Adipose tissue (tissue), 3 donors: ENCODE measurements around the gene OPCML. TPM values are rescaled to one million over a fixed set of nuclear protein-coding genes. Genes with fewer than 3 reads are reported as not detected.

Experiments used
- H3K27ac ChIP-seq: one replicate; pipeline ENCODE4 v1.5.1; 2013; ENCODE audit warnings: low read depth, low read length
- WGBS, 3 donors: extraction: QIAGEN DNeasy Blood & Tissue Kit; methylation state at CpG; one replicate each; pipeline ENCODE4 v1.1.7; 2013; 5-methylcytosine and 5-hydroxymethylcytosine counted together
- polyA plus RNA-seq, 3 donors: library from polyadenylated mRNA; stranded (reverse); fragments of 200-250 nt; gene quantifications; one replicate each; pipeline ENCODE4 v1.2.3, GENCODE V29; 2013
- donor health status: healthy with polysubstance abuse.
- donor health status: Bipolar disorder and iron deficiency.
- donor health status: healthy.

Gene OPCML
- polyA plus RNA-seq, 3 donors = 0.01 to 0.04 TPM; not detected in 1

DNA sequence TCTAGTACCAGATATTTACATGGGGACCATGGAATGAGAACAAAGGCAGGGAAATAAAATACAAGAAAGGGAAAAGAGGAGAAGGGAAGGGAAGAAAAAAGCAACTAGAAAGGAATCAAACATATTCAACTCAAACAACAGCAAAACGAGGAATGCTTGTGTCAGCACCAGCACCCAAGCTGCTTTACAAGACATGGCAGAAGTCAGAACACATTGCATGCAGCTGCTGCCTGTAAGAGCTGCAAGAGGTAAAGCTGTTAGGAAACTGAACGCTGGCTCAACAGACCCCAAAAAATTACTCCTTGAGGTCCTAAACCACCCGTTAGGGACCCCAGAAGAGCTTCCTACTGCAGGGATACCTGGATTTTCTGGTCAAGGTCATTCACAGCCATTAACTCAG, 296.9 kb downstream of the OPCML start:
- 38 to 65% (median 59%) methylated on average over 3 of the region's 3 CpGs for WGBS, 3 donors
- no peak overlapping the region for H3K27ac ChIP-seq

DNA sequence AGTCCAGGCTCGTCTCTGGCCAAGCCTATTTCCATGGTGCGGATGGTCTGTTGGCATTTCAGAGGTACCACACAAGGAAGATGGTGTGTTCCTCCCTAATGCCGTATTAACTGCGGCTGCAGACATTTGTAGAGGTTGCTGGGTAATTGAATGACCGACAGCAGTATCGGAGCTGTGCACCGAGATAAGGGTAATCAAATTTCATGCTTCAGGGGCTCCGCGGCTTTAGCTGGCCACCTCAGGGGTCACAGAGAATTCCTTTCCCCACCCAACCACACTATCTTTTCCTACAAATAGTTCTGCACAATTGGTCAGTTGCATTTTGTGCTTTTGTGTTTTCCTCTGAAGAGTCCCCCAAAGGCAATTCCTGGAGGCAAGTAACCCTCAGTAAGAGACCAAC, 297.4 kb downstream of the OPCML start:
- WGBS, 3 donors = 37 to 64% (median 50%) methylated on average over 9 of the region's 9 CpGs
- no peak overlapping the region for H3K27ac ChIP-seq

DNA sequence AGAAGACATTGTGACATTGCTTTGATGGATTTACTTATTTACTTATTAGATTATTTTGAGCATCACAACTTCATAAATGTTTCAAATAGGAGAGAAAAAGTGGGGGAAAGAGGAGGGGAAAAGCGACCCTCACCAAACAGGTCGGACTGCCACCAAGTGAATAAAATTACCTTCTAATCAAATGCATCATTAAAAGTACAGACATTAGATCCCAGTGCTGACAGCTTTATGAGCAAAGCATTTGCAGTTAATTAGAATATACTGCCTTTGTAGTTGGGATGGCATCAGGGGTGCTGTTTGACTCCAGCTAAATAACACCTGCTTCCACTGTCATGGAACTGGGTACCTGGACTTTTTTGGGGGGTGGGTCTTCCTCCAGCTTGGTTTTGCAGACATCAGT, 299.6 kb downstream of the OPCML start:
- WGBS, 3 donors = 58 to 83% (median 61%) methylated on average over 2 of the region's 2 CpGs
- H3K27ac ChIP-seq = no peak overlapping the region

DNA sequence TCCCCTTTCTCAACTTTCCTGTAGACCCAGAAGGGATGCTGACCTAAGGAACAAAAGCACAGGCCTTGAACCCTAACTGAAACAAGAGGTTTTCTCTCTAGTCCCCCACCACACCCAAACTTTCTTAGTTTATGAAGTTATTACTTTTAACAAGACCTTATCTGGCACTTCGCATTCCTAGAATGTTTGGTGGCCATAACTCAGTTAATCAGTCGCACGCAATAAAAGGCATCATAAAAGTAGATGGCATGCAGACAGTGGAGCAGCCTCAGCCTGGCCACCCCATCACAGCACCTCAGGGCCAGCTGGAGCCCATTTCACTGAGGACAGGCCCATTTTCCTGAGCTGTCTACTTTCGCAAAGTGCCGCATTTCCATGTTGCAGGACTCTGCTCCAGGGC, 301.9 kb downstream of the OPCML start:
- 75 to 82% (median 80%) methylated on average over 5 of the region's 5 CpGs for WGBS, 3 donors

DNA sequence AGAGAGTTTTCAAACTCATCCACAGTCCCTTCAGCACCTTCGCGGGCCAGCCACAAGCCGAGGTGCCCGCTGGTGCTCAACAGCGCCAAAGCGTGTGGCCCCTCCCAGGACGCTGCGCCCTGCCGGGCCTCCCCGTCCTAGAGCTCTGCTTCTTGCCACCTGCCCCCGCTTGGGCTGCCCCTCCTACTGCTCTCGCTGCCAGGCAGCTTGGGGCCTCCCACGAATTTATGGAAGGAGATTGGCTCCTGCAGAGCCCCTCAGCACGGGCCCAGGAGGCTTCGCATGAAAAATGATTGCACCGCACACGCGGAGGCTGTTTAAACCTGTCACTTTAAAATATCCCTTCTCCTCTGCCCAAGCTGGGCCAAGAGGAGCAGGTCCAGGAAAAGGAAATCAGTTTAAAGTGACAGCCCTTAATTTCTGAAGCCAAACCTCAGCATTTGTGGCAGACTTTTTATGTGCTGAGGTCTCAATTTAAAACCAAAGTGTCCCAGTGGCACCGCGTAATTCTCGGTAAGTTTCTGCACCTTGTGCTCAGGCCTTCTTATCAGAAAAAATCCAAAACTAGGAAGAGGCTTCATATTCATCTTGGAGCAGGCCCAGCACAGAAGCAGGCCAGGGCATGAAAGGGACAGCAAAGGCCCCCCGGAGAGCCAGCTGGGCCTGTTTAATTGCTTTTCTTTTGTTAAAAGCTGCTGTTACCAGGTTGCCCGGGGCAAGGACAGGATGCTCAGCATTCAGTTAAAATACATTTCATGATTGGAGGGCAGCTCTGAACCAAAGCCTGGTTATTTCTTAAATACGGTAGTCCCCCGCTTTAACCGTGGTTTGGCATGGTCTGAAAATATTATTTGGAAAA, 303.6 kb downstream of the OPCML start:
- no peak overlapping the region for H3K27ac ChIP-seq
- WGBS, 3 donors = 13 to 16% (median 15%) methylated on average over 26 of the region's 26 CpGs

More for the DNA sequence above, 301.9 kb downstream of the OPCML start:
- no peak overlapping the region for H3K27ac ChIP-seq

DNA sequence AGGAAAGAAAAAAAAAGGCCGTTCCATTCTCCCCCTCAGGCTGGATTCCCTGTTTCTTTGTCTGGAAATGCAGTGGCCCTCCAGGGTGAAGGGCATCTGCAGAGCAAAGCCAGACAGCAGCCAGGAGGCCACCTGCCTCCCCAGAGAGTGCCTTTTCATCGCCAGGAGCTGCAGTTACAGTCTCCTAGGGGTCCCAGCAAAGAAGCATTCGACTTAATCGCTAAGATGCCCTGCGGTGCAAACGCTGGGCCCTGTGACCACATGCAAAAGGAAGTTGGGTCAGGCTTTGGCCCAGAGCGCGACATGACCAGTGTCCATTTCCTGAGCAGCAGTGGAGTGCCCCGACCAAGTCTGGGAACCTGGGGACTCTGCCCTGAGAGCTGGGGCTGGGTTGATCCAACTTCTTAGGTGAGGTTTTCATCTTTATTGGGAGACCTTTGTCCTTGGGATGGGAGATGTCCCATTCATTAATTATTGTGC, 304.6 kb downstream of the OPCML start:
- 56 to 63% (median 59%) methylated on average over 9 of the region's 9 CpGs for WGBS, 3 donors
- no peak overlapping the region for H3K27ac ChIP-seq

DNA sequence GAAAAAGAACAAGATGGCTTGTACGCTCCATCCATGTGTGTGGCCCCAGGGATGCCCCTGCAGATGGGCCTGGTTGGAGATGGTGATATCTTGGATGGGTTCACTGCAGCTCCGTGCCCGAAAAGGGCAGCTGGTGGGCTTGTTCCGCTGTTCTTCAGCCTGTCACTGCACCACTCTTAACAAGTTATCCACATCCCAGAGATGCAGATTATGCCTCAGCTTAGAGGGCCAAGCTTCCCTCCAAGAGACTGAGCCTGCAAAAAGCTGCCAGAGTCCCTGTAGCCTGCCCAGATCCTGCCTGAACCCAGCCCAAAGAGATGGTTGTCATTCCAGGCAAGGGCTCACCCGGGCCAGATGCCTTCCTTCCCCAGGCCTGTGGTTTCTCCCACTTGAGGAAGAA, 308.0 kb downstream of the OPCML start:
- 82 to 86% (median 86%) methylated on average over 5 of the region's 5 CpGs for WGBS, 3 donors
- H3K27ac ChIP-seq = no peak overlapping the region

DNA sequence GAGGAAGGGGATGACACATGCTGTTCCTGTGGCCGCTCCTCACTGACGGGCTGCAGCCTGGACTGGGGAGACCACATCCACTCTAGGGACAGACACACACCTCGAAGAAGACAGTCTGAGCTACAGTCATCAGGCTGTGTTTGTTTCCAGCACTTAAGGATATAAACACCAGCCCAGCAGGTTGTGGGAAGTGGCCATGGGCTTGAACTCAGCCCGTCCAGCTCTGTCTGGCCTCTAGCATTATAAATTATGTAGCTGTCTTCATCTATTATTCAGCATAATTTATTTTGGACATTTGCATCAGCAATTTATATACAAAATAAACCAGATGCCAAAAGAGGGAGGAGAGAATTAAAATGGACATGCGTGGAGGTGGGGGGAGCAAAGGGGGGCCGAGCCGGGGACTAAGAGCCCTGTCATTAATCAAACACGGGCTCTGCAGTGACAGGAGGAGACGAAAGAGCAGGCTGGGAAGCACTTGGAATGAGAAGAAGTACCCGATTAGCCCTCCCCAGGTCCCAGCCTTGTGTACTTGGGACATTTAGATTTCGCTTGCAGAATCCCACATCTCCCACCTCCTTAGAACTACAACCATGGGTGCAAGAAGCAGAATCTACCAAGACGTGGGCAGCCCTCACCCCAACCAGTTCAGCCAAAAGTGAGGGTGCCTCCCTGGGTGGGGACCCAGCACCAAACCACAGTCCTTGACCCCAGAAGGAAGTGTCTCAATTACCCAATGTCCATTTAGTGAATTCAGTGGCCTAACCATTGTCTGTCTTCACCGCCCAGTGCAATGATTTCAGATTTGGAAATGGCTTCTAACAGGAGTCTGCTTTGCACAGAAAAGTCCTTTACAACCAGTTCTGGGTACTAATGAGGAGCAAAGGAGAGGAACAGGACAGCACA, 309.6 kb downstream of the OPCML start:
- WGBS, 3 donors = 35 to 44% (median 44%) methylated on average over 13 of the region's 13 CpGs
- no peak overlapping the region for H3K27ac ChIP-seq

DNA sequence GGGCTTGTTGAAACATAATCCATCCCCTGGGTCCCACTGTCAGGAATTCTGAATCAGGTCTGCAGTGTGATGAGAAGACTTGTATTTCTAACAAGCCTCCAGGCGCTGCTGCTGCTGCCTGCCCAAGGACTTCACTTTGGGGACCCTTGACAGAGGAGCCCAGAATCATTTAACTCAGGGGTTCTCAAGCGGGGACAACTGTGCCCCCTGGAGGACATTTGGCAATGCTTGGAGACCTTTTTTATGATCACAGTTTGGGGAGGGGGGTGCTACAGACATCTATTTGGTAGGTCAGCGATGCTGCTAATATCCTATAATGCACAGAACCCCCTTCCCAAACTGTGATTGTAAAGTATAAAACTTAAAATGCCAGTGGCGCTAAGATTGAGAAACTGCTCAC, 312.8 kb downstream of the OPCML start:
- 72 to 87% (median 81%) methylated on average over 4 of the region's 4 CpGs for WGBS, 3 donors

DNA sequence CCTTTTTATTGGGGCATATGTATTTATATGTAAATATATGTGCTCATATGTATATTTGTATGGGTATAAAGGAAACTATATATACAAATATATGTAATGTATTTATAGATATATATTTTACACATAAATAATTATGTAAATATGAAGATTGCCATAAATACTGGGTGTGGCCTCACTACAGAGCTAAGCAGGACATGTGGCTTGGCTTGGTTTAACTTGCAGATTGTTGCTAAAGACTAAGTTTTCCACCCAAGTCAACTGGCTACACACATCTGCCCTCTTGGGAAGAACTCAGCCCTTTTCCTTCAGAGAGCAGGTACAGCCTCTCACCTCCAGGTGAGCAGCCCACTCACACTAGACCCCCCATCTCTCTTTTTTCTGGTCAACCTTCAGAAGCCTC, 315.5 kb downstream of the OPCML start:
- no peak overlapping the region for H3K27ac ChIP-seq

More for the DNA sequence above, 312.8 kb downstream of the OPCML start:
- H3K27ac ChIP-seq = no peak overlapping the region

DNA sequence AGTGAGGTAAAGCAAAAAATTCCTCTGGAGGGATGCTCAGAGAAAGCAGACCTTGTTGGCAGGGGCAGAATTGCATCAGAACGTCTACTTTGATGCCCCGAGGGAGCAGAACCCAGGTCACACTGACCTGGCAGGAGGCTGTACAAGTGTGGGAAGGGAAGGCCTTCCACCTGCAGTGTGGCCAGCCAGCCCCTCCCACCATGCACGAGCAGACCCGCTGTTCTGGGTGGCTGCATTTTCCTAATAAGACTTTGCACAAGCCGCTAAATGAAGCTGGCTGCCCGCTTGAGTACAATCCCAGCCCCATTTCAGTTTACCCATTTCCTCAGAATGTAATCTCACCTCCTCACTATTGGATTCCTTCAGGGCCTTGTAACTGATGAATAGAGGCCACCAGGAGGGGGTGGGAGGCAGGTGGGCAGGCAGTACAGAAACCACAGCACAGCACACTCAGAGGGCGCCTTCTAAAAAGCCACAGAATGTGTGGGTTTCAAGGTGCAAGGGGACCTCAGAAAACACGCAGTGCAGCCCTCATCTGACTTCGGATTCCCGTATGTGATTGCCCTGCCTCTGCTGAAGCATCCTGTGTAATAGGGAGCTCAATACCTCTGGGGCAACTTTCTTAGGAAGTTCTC, 316.6 kb downstream of the OPCML start:
- H3K27ac ChIP-seq = no peak overlapping the region
- WGBS, 3 donors = 46 to 73% (median 64%) methylated on average over 10 of the region's 10 CpGs

DNA sequence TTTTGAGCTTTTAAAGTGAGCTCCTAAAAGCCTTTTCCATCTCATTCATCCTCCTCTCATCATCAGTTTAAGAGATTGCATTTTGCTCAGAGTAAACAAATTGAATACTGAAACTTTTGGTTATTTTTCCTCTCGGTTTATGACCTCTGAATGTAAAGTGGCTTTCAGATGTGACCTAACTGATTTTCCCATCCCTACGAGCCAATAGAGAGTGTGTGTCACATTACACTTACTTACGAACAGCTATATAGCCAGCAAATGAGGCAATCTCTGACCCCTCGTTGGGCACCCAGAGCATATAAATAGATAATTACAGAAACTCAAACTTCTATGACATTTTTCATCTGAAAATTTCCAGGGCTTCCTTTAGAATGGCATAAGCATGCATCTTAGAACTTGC, 317.7 kb downstream of the OPCML start:
- WGBS, 3 donors = 33 to 63% (median 46%) methylated on average over 4 of the region's 4 CpGs
- H3K27ac ChIP-seq = no peak overlapping the region

DNA sequence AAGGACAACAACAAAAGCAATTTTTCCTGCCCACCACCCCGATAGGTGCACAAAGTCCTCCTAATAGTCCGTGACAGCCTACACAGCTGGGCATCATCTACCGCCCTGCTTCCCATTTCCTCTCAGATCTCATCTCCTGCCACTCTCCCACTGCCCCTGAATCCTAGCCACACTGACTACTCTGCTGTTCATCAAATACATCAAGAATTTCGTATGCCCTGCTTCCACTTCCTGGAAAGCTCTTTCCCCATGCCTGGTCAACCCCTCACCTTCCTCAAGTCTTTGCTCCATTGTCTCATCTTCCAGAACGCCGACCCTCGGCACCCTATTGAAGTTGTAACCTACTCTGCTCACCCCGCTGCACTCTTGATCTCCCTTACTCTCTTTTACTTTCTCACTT, 320.1 kb downstream of the OPCML start:
- WGBS, 3 donors = 74 to 85% (median 80%) methylated on average over 8 of the region's 8 CpGs

DNA sequence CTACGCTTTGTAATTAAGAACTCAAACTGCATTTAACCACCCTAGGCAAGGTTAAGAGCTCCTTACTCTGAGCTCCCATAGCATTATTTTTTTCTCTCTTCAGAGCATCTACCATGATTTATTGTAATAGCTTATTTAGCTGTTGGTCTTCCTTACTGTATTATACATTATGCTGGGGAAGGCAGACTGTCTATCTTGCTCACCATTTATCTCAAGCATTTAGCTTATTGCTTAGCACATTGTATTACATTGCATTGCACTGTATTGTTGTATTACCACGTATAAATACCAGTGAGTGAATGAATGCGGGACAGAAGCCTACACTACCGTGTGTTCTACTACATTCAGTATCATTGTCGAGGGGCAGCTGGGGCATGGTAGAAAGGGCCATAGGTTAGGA, 324.3 kb downstream of the OPCML start:
- WGBS, 3 donors = 75 to 85% (median 81%) methylated on average over 5 of the region's 5 CpGs
- H3K27ac ChIP-seq = no peak overlapping the region

More for the DNA sequence above, 320.1 kb downstream of the OPCML start:
- H3K27ac ChIP-seq = no peak overlapping the region

DNA sequence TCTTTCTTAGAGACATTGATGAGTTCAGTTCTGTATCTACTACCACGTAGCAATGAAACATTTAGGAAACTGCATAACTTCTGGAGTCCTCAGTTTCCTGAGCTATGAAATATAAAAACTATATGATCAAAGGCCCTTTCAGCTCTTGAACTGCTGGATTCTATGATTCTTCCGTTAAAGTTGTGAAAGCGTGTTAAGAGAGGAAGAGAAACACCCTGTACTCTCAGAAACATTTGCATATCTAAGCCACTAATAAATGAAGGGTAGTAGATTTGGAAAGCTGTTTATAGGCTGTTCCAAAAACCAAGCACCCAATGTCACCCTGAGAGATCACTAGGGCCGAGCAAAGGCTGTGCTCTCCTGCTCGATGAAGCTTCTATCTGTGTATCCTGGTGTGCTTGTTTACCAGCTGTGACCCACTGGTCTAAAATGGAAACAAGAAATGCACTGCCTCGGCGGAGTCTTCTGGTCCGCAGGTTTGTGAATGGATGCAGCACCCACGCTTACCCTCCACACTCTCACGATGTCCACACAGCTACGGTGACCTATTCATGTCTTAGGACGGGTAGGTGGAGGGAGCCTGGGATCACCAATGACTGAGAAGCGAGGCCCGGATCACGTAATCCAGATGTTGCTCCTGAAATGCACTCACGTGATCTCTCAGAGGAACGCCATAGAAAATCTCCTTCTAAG, 325.8 kb downstream of the OPCML start:
- no peak overlapping the region for H3K27ac ChIP-seq
- 82 to 88% (median 88%) methylated on average over 17 of the region's 17 CpGs for WGBS, 3 donors

DNA sequence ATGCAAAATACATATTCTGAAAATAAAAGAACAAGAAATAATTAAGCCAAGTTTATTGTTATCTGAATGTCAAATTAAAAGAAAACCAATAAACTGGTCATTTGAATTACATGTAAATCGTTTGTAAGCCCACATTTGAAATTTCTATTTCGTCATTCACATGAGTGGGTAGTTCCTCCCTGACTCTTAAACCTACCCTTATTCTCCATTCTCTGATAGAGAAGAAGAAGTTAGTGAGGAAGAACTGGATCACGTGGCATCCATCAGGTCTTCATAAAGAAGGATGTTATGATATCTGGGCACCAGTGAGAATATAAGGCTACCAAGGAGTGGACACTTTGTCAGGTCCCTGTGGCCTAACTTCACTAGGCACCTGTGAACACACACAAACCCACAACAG, 328.1 kb downstream of the OPCML start:
- 57 to 69% (median 66%) methylated on average over 3 of the region's 3 CpGs for WGBS, 3 donors

DNA sequence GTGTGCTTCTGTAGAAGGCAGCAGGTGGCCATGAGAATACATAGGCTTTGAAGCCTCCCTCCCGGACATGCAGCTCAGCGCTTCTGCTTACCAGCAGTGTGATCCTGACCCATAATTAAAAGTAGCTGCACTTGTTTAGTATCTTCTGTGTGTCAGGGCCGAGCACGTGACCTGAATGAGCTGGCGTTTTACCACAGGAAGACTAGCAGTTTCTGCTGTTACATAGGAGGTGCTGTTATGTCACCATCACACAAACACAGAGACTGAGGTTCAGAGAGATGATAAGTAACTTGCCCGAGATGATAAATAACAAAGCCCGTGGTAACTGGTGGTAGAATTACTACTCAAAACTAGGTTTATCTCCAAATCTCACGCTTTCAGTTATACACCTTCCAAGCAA, 329.5 kb downstream of the OPCML start:
- no peak overlapping the region for H3K27ac ChIP-seq
- WGBS, 3 donors = 68 to 77% (median 77%) methylated on average over 8 of the region's 8 CpGs

More for the DNA sequence above, 328.1 kb downstream of the OPCML start:
- H3K27ac ChIP-seq = no peak overlapping the region

DNA sequence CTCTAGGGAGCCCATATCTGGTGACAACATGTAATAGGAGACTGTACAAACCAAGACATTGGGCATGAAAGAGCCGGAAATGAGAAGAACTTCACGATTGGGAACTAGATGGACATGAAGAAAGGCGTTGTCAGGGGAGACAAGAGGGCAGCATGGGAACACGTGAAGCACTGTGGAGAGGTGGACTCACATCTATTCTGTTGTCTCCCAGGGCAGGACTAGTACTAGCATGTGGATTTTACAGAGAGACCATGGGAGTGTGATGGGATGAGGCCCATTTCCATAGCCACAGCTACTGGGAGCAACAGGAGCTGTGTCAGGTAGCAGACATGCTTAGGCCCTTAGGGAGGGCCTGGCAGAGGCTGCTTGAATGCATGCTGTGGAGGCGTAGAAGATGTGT, 333.9 kb downstream of the OPCML start:
- H3K27ac ChIP-seq = no peak overlapping the region
- 72 to 87% (median 82%) methylated on average over 5 of the region's 5 CpGs for WGBS, 3 donors
